ENCODE results near the gene UBD.

UBD gene

GRCh38 chr6:29510202-29510601 lies 49.3 kb downstream of the UBD start:
- Histone ChIP-seq H4K20me1 (ENCODE audit: insufficient read depth, low read length, poor library complexity, severe bottlenecking) (no peaks in the 10 kb centered on the region), H3K4me2 (ENCODE audit: low read depth, low read length, poor library complexity, severe bottlenecking) (no peak overlapping the region), H3K9me2 (replicated peaks; ENCODE audit: low read depth, low read length) (no peaks in the 10 kb centered on the region), H3F3A (ENCODE audit: low read depth) (no peaks in the 10 kb centered on the region), H3K27me3 (ENCODE audit: insufficient read depth, low read length, poor library complexity, severe bottlenecking) (no peaks in the 10 kb centered on the region), H3K36me3 (ENCODE audit: insufficient read depth, low read length) (no peaks in the 10 kb centered on the region), H3K9me3 (ENCODE audit: insufficient read depth, low read depth, low read length) (no peaks in the 10 kb centered on the region), H3K9ac (ENCODE audit: low read depth, low read length, poor library complexity, severe bottlenecking) (no peak overlapping the region), H3K4me3 (ENCODE audit: low read length, poor library complexity, severe bottlenecking) (no peak overlapping the region), H3K4me1 (ENCODE audit: insufficient read depth, low read length, poor library complexity, severe bottlenecking) (peaks cover 18% of the 10 kb centered on the region), H2AFZ (ENCODE audit: low read length) (no peak overlapping the region), H3K79me2 (ENCODE audit: insufficient read depth, low read length) (no peaks in the 10 kb centered on the region)
- peak; percentile 57 for TF ChIP-seq CTCF (conservative IDR thresholded peaks at IDR 0.05; ENCODE audit: low read length)
- no peak for TF ChIP-seq EZH2phosphoT487 (IDR thresholded peaks at IDR 0.05; ENCODE audit: borderline replicate concordance)

- Histone ChIP-seq H3K4me3 (ENCODE audit: low read length, poor library complexity, severe bottlenecking) (no peak overlapping the region), H3K9me2 (replicated peaks; ENCODE audit: low read depth, low read length) (no peaks in the 10 kb centered on the region), H3F3A (ENCODE audit: low read depth) (no peaks in the 10 kb centered on the region), H3K79me2 (ENCODE audit: insufficient read depth, low read length) (no peaks in the 10 kb centered on the region), H4K20me1 (ENCODE audit: insufficient read depth, low read length, poor library complexity, severe bottlenecking) (no peaks in the 10 kb centered on the region), H3K4me2 (ENCODE audit: low read depth, low read length, poor library complexity, severe bottlenecking) (no peak overlapping the region), H3K9ac (ENCODE audit: low read depth, low read length, poor library complexity, severe bottlenecking) (no peak overlapping the region), H3K27me3 (ENCODE audit: insufficient read depth, low read length, poor library complexity, severe bottlenecking) (no peaks in the 10 kb centered on the region), H3K36me3 (ENCODE audit: insufficient read depth, low read length) (no peaks in the 10 kb centered on the region), H2AFZ (ENCODE audit: low read length) (no peak overlapping the region), H3K9me3 (ENCODE audit: insufficient read depth, low read depth, low read length) (no peaks in the 10 kb centered on the region), H3K4me1 (ENCODE audit: insufficient read depth, low read length, poor library complexity, severe bottlenecking) (peaks cover 18% of the 10 kb centered on the region)
- no peak for TF ChIP-seq CTCF (conservative IDR thresholded peaks at IDR 0.05; ENCODE audit: low read length)
- TF ChIP-seq EZH2phosphoT487 (IDR thresholded peaks at IDR 0.05; ENCODE audit: borderline replicate concordance) = no peak
These were observed 49.8 kb downstream of the UBD start for GRCh38 chr6:29509711-29510110.

GRCh38 chr6:29509239-29509638 lies 50.3 kb downstream of the UBD start:
- Histone ChIP-seq H3K27me3 (ENCODE audit: insufficient read depth, low read length, poor library complexity, severe bottlenecking) (no peaks in the 10 kb centered on the region), H3K4me3 (ENCODE audit: low read length, poor library complexity, severe bottlenecking) (no peak overlapping the region), H3K36me3 (ENCODE audit: insufficient read depth, low read length) (no peaks in the 10 kb centered on the region), H3K9me2 (replicated peaks; ENCODE audit: low read depth, low read length) (no peaks in the 10 kb centered on the region), H2AFZ (ENCODE audit: low read length) (no peak overlapping the region), H4K20me1 (ENCODE audit: insufficient read depth, low read length, poor library complexity, severe bottlenecking) (no peaks in the 10 kb centered on the region), H3K79me2 (ENCODE audit: insufficient read depth, low read length) (no peaks in the 10 kb centered on the region), H3F3A (ENCODE audit: low read depth) (no peaks in the 10 kb centered on the region), H3K9me3 (ENCODE audit: insufficient read depth, low read depth, low read length) (no peaks in the 10 kb centered on the region), H3K4me1 (ENCODE audit: insufficient read depth, low read length, poor library complexity, severe bottlenecking) (peaks cover 18% of the 10 kb centered on the region), H3K9ac (ENCODE audit: low read depth, low read length, poor library complexity, severe bottlenecking) (no peak overlapping the region), H3K4me2 (ENCODE audit: low read depth, low read length, poor library complexity, severe bottlenecking) (no peak overlapping the region)
- no peak for TF ChIP-seq CTCF (conservative IDR thresholded peaks at IDR 0.05; ENCODE audit: low read length)
- TF ChIP-seq EZH2phosphoT487 (IDR thresholded peaks at IDR 0.05; ENCODE audit: borderline replicate concordance) = no peak

Measured in Loucy (cell line).